KOPT-K1 (cell line): Measurements from ENCODE around the gene DKC1.

Experiments used
- H3K27ac ChIP-seq: fragments of 200-600 bp; sonication (generic); 2 replicates; pipeline ENCODE4 v1.5.1; 2016; ENCODE audit warnings: antibody characterized with exemption, mild to moderate bottlenecking, low read depth, low read length; ENCODE audit not compliant: poor library complexity, severe bottlenecking
- H3K36me3 ChIP-seq: fragments of 200-600 bp; sonication (generic); 2 replicates; pipeline ENCODE4 v1.5.1; 2017; ENCODE audit warnings: antibody characterized with exemption, mild to moderate bottlenecking, low read length, moderate library complexity; ENCODE audit not compliant: insufficient read depth
- H3K9me3 ChIP-seq: fragments of 200-600 bp; sonication (generic); 2 replicates; pipeline ENCODE4 v1.5.1; 2017; ENCODE audit warnings: antibody characterized with exemption, low read length, mild to moderate bottlenecking; ENCODE audit not compliant: insufficient read depth, poor library complexity, severe bottlenecking

DKC1 gene

DNA sequence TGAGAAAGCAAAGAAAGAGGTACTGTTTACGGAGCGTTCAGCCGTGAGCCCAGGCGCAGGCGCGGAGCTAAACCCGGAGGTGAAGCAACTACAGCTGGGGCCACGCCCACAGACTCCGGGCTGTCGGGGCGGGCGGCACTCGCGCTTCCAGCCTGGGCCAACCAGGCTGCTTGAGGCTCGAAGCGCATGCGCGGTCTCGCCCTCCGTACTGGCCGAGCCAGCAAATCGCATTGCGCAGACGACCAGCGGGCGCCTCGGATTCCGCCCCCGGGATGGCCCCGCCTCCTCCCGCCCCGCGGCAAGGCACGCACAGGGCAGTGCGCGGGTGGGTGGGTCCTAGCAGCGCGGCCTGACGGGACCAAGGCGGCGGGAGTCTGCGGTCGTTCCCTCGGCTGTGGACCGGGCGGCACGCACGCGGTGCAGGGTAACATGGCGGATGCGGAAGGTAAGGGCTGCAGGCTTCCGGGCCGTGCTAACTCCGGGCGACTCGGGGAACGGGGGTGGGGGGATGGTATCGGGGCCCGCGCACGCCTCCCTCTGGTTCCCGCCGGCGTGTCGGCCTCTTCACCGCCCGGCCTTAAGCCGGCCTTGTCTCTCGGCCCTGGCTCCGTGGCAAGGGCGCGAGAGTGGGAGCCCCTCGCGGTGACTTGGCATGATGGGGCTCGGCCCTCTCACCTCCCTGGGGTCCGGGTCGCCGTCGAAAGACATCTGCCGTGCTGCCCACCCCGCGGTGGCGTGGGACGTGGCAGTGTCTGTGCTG lies at the start of gene DKC1:
DKC1 (plus strand) TSS at position 328 of the 760 bp plus-strand sequence; CDS start at position 430, 102 bp downstream.
- H3K9me3 ChIP-seq, result no peaks in the 10 kb centered on the region
- peak within 1 kb of the TSS; percentile 88 for H3K27ac ChIP-seq
- peaks cover 33% of the 10 kb centered on the region for H3K36me3 ChIP-seq

DNA sequence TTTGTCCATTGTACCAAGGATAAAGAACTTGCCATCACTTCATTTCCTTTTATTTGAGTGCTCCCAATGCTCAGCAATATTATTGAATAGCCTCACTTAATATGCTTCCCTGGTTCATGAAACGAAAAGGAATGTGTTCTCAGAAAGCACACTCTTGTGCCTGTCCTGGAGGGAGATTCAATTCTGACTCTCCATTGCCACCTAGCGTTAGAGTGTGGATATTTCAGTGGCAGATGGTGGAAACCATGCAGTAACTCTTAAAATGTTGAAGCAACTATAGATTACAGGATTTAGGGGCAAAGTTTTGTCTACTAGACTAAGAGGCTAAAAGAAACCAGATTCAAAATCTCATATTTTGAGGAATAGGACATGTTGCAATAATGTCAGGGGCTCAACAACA lies 47.7 kb upstream of the DKC1 start:
- H3K9me3 ChIP-seq, result no peaks in the 10 kb centered on the region
- no peak overlapping the region for H3K27ac ChIP-seq
- H3K36me3 ChIP-seq, result peaks cover 38% of the 10 kb centered on the region

DNA sequence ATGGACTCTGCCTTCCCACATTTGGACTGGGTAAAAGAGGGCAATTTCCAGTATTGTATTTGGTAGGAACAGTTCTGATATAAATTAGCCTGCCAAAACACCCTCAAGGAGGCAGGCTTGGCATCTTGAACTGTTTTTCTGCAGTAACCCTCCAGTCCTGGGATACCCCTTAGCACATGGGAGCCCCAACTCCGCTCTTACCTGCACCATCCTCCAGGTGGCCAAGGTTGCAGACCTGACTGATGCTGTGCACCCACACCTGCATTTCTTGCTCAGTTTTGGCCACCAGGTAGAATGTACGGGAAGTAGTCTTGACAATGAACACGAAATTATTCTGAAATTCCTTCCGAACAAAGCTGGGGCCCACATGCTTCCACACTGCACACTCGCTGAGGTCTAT lies 46.8 kb upstream of the DKC1 start:
- peak overlapping the region; percentile 97 for H3K27ac ChIP-seq
- H3K9me3 ChIP-seq, result no peaks in the 10 kb centered on the region
- peaks cover 29% of the 10 kb centered on the region for H3K36me3 ChIP-seq

DNA sequence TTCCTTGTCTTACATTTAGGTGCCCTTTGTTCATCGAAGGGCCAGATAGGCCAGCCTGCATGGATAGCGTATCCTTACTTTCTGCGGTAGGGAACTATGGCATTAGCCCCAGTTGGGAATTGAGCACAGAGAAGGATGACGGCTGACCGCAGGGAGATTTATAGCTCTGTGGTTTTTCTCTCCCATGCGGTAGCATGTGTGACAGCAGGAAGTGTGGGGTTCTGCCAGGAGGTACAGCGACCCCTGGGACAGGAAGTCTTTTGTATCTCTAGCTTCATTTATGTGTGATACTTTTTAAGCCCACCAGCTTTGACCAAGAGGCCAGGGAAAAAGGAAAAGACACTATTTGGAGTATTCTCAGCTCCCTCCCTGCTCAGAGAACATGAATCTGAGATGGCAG lies 44.8 kb upstream of the DKC1 start:
- Histone ChIP-seq H3K36me3 (peaks cover 12% of the 10 kb centered on the region), H3K27ac (peak overlapping the region; percentile 97), H3K9me3 (peaks cover 7% of the 10 kb centered on the region)

DNA sequence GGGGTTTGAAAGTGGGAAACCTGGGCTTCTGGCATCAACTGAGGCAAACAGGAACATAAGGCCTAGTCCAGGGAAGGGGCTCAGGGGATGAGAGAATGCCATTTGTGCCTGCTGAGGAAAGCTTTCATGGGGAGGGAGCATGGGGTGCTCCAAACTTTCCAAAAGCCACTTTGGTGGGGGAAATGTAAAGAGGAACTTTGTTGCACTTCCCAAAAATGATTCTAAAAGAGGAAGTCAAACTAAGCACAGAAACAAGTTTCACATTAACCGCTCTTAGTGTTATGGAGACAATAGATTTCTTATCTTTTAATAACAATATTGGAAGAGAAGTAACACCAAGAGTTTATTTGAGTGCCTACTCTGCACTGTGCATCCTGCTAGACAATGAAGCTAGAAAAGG lies 44.0 kb upstream of the DKC1 start:
- H3K27ac ChIP-seq, result peak overlapping the region; percentile 97
- peaks cover 7% of the 10 kb centered on the region for H3K9me3 ChIP-seq

DNA sequence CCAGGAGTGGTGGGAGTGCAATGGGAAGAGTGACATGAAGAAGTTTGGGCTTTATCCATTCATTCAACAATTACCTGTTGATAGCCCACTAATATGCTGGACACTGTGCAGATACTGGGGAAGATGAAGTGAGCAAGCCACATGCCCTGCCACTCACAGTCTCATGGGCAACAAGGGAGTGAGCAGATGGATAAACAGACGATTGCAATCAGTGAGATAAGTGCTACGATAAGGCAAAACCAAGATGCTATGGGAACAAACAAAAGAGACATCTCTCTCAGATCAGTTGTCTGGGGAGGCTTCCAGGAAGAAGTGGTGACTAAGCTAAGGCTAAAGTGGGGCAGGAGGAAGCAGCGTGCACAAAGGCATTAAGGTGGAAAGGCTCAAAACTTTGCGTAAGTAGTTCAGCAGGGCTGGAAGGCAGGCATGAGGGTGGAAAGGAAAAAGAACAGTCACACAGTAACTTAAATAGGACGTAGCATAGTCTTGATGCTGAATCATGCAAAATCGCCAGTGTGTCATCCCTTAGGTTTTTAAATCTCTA lies 43.5 kb upstream of the DKC1 start:
- Histone ChIP-seq H3K9me3 (peaks cover 7% of the 10 kb centered on the region), H3K36me3 (peaks cover 7% of the 10 kb centered on the region), H3K27ac (peak overlapping the region; percentile 97)

More for the DNA sequence above, 44.0 kb upstream of the DKC1 start:
- peaks cover 12% of the 10 kb centered on the region for H3K36me3 ChIP-seq

DNA sequence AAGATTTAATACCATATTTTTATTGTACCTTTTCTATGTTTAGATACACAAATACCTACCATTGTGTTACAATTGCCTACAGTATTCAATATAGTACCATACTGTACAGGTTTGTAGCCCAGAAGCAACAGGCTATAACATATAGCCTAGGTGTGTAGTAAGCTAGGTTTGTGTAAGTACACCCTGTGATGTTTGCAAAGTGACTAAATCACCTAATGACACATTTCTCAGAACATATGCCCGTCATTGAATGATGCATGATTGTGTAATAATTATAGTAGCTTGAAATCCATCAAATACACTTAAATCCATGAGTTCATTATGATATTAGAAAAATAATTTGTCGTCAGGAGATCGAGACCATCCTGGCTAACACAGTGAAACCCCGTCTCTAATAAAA lies 42.6 kb upstream of the DKC1 start:
- Histone ChIP-seq H3K9me3 (peaks cover 7% of the 10 kb centered on the region), H3K27ac (peak overlapping the region; percentile 97), H3K36me3 (no peaks in the 10 kb centered on the region)

DNA sequence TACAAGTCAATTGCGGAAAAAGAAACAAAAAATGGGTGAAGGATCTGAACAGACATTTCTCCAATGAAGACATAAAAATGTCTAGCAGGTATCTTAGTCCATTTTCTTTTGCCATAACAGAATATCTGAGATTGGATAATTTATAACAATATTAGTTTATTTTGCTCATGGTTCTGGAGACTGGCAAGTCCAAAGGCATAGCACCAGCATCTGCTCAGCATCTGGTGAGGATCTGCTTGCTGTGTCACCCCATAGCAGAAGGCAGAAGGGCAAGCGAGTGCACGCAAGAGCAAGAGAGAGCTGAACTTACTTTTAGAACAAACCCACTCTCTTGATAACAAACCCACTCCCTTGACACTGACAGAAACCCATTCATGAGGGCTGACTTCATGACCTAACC lies 41.5 kb upstream of the DKC1 start:
- Histone ChIP-seq H3K27ac (peak overlapping the region; percentile 97), H3K36me3 (no peaks in the 10 kb centered on the region), H3K9me3 (peaks cover 7% of the 10 kb centered on the region)

DNA sequence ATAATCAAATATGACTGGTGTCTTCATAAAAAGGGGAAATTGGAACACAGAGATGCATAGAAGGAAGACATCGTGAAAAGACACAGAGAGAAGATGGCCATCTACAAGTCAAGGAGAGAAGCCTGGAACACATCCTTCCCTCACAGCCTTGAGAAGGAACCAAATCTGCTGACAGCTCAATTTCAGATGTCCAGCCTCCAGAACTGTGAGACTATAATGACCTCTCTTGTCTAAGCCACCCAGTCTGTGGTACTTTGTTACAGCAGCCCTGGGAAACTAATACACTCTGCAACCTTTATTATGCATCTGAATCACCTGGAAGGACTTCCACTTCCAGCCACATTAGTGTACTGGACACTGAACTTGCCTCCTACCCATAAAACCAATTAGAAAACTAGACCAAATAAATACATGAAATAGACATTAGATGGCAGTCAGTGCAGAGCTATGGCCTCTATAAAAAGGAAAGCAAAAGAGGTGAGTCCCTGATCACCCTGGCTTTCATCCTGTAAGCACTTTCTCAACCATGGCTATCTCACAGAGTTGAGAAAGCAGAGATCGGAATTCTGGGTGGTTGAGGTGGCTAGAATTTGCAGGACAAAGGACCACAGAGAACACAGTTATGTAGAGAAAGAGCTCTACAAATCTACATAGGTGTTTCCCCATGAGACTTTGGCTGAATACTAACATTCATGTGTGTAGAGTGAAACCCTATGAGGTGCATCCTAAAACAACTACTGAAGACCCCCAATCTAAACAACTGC lies 37.5 kb upstream of the DKC1 start:
- Histone ChIP-seq H3K36me3 (no peaks in the 10 kb centered on the region), H3K27ac (peak overlapping the region; percentile 61), H3K9me3 (peaks cover 7% of the 10 kb centered on the region)

DNA sequence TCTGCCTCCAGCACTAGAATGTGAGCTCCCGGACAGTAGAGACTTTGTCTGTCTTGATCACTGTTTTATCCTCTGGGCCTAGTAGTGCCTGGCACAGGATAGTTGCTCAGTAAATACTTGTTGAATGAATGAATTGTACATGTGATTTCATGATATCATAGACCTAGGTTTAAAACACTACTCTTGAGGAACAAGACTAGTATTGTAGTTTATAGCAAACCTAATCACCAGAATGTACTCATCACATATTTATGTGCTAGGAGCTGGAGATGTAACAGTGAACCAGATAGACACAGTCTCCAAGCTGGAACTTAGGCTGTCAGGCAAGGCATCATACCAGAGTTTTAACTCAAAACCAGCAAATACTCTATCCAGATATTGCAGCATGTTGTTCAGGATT lies 35.2 kb upstream of the DKC1 start:
- Histone ChIP-seq H3K36me3 (no peaks in the 10 kb centered on the region), H3K9me3 (no peaks in the 10 kb centered on the region), H3K27ac (peak overlapping the region; percentile 94)

DNA sequence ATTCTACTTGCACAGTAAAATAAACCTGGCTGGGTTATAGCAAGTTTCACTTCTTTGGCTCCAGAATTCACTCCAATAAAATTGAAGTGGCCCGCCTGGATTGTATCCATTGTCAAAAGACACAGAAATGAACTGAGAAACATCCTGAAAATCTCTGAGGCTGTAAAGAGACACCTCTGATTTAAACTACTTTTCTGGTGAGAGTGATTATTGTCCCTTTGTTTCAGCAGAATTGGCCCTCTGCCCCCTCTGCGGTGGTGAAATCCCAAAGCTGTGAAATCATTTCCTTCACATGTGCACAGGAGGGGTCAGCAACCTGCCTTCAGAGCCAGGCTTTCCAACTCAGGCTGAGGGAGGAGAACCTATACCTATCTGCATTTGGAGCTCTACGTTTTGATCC lies 34.8 kb upstream of the DKC1 start:
- Histone ChIP-seq H3K9me3 (no peaks in the 10 kb centered on the region), H3K27ac (peak overlapping the region; percentile 94), H3K36me3 (no peaks in the 10 kb centered on the region)

DNA sequence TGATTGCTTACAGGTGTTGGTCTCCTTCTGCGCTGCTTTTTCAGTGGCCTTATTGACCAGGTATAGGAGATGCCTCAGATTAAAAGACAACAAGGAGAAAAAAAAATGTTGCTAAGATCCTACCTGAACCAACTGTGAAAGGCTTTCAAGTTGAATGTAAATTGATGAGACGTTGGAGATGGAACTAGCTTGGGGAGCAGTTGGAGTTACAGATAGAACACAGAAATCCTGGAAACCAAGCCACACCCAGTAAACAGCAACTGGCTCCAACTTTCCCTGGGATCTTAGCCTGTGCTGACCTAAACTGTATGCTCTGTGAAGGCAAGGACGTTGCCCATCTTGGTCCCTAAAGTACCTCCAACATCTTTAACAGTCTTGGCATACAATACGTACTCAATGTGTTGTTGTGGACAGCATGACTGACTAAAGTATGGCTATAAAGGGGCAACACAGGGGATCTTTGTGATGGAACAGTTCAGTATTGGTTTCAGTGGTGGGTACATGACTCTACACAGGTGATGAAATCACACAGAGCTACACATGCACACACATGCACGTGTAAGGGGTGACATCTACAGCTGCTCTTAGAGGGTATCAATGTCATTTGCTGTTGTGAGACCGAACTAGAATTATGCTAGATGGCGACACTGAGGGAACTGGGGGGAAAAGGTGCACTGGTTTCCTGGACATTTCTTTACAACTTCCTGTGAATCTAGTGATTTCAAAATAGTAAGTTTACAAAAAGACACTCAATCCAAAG lies 34.1 kb upstream of the DKC1 start:
- peak overlapping the region; percentile 94 for H3K27ac ChIP-seq
- no peaks in the 10 kb centered on the region for H3K36me3 ChIP-seq
- H3K9me3 ChIP-seq, result no peaks in the 10 kb centered on the region

DNA sequence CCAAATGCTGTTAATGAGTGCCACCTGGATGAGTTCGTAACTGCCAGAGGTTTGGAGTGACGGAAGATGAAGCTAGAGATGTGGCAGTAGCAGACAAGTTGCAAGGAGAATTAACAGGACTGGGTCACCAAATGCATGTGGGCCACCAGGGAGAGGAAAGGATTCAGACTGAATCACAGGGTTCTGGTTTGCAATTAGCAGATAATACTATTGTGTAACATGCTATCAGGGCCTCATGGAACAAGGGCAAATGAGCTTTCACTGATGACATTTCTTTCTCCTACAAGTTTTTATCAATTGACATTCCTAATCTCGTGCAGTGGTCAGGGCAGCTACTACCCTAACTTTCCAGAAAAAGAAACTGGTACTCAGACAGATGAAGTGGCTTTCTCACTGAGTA lies 33.2 kb upstream of the DKC1 start:
- no peaks in the 10 kb centered on the region for H3K9me3 ChIP-seq
- no peaks in the 10 kb centered on the region for H3K36me3 ChIP-seq
- H3K27ac ChIP-seq, result peak overlapping the region; percentile 94

DNA sequence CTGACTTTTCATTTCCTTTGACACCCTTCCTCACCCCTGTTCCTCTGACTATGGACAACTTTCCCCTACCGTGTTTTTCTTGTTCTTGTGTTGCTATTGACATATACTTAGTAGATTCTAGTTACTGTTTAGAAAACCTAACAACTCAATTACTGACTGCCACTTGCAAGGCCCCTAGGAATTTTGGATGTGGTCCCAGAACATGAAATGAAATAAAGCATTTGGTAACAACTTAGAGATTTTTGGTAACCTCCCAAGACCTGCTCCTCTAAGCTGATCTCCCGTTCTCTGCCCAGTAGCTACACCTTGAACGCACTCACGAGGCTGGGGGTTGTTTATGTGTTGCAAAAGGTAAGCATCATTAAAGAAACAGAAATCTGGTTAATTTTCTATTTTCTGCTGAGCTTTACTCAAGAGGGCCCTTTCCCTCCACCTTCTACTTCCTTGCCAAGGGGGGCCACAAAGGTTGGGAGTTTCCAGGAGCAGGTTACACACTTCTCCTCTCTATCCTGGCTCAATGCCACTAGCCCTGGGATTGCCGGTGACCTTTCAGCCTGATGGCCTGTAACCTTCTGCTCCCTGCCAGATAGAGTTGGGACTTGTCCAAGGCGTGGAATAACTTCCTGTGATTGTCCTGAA lies 32.3 kb upstream of the DKC1 start:
- Histone ChIP-seq H3K36me3 (no peaks in the 10 kb centered on the region), H3K9me3 (no peaks in the 10 kb centered on the region), H3K27ac (peak overlapping the region; percentile 94)
